Esophagus muscularis mucosa (tissue), 4 donors: ENCODE data around the gene RANBP3. TPM values are rescaled to one million over a fixed set of nuclear protein-coding genes. Genes with fewer than 3 reads are reported as not detected.
"Not testable (repeated sequence)": the region's sequence is repeated elsewhere in the genome, so short reads cannot be mapped to it uniquely, and the experiment has no call there.

Source experiments
- DNase-seq: peaks from one replicate; pipeline ENCODE4 v3.0.0-alpha.2; 2017; ENCODE audit errors: extremely low spot score
- H3K27ac ChIP-seq, 4 donors: fragments of 200-600 bp; sonication (generic); replicated peaks in 1 of 4; 1 replicate in 3 of 4; 2 replicates in 1 of 4; pipeline ENCODE4 v1.5.1; 2016 to 2019; ENCODE audit warnings: mild to moderate bottlenecking in 1 of 4
- H3K27me3 ChIP-seq, 4 donors: fragments of 200-600 bp; sonication (generic); one replicate each; pipeline versions ENCODE4 v1.5.1 to v1.6.0; 2016 to 2019
- H3K36me3 ChIP-seq, 4 donors: fragments of 200-600 bp; sonication (generic); one replicate each; pipeline ENCODE4 v1.5.1; 2016 to 2019
- H3K4me1 ChIP-seq, 4 donors: fragments of 200-600 bp; sonication (generic); one replicate each; pipeline ENCODE4 v1.5.1; 2016 to 2019
- H3K4me3 ChIP-seq, 4 donors: fragments of 200-600 bp; sonication (generic); 1 replicate in 2 of 4; 2 replicates in 2 of 4; pipeline ENCODE4 v1.5.1; 2016 to 2019; ENCODE audit warnings: mild to moderate bottlenecking in 4 of 4, moderate library complexity in 1 of 4
- H3K9me3 ChIP-seq, 4 donors: fragments of 200-600 bp; sonication (generic); 1 replicate in 3 of 4; 2 replicates in 1 of 4; pipeline ENCODE4 v1.5.1; 2016 to 2019
- EP300 ChIP-seq: sonication (generic); formaldehyde crosslinking; IDR thresholded peaks from one replicate; pipeline ENCODE4 v1.6.1; 2017; ENCODE audit warnings: antibody characterized with exemption
- POLR2A ChIP-seq: fragments of 450-650 bp; IDR thresholded peaks from one replicate; pipeline ENCODE4 v1.6.1; 2017; ENCODE audit warnings: antibody characterized with exemption, moderate library complexity, mild to moderate bottlenecking, low read depth
- POLR2AphosphoS5 ChIP-seq, 2 donors: sonication (generic); formaldehyde crosslinking; IDR thresholded peaks; one replicate each; pipeline ENCODE4 v1.6.1; 2017; ENCODE audit warnings: antibody characterized with exemption in 2 of 2
- WGBS: methylation state at CpG from one replicate; pipeline ENCODE4 v1.1.5; 2018; 5-methylcytosine and 5-hydroxymethylcytosine counted together
- intact Hi-C: fragments of 100-400 bp; cut with DNase I; formaldehyde crosslinking; loops from one replicate; pipeline ENCODE4 v1.15.1; 2023
- total RNA-seq, 4 donors: library from RNA; depleted of rRNA; stranded (reverse); fragments of >200 nt; gene quantifications; one replicate each; pipeline versions ENCODE4 v1.1.0 to v1.2.1, GENCODE V29; 2016
- TF ChIP-seq, protein P1 (sequence below), 3 experiments: fragments of 200-600 bp in 2 of 3; fragments of 450-650 bp in 1 of 3; sonication (generic) in 2 of 3; IDR thresholded peaks; one replicate each; pipeline ENCODE4 v1.5.1; 2017 to 2019; ENCODE audit warnings: antibody characterized with exemption in 3 of 3, mild to moderate bottlenecking in 2 of 3, moderate library complexity in 1 of 3

The RANBP3 gene
- total RNA-seq, 4 donors from 2014 or later = 92.2 to 127 (median 102) TPM

DNA sequence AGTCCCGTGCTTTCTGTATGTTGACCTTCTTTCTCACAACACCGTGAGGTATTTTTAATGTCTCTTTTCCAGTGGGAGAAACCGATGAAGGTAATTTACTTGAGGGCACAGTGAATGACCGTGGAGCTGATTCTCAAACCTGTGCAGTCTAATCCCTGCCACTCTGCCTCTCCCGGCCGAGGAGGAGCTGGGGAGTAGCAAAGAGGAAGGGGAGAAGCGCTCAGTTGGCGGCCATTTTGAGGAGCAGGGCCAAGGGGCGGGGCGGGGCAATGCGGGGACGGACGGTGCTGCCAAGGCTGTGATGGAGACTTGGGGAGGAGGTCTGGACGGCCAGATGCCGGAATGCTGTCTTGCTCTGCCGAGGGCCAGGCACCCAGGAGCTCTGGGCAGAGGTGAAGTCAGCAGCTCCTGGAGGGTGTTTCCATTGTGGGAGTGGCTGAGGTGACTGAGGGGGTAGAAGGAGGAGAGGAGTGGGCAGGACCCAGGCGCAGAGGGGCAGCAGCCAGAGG, 12.4 kb upstream of the RANBP3 start:
- H3K9me3 ChIP-seq = no peaks in the 10 kb centered on the region
- intact Hi-C loops = no loop called here
- peaks cover 0 to 3% (median 0%) of the 10 kb centered on the region in 4 donors for H3K27me3 ChIP-seq
- no peak for DNase-seq
- H3K4me3 ChIP-seq = peak overlapping the region in 1 of 4 donors; percentile 20
- TF ChIP-seq EP300 (no peak), POLR2AphosphoS5 (IDR thresholded peaks at IDR 0.05) (no peak), POLR2A (no peak)
- TF ChIP-seq, protein P1, sequence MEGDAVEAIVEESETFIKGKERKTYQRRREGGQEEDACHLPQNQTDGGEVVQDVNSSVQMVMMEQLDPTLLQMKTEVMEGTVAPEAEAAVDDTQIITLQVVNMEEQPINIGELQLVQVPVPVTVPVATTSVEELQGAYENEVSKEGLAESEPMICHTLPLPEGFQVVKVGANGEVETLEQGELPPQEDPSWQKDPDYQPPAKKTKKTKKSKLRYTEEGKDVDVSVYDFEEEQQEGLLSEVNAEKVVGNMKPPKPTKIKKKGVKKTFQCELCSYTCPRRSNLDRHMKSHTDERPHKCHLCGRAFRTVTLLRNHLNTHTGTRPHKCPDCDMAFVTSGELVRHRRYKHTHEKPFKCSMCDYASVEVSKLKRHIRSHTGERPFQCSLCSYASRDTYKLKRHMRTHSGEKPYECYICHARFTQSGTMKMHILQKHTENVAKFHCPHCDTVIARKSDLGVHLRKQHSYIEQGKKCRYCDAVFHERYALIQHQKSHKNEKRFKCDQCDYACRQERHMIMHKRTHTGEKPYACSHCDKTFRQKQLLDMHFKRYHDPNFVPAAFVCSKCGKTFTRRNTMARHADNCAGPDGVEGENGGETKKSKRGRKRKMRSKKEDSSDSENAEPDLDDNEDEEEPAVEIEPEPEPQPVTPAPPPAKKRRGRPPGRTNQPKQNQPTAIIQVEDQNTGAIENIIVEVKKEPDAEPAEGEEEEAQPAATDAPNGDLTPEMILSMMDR (IDR thresholded peaks at IDR 0.05) = no peak
- peaks cover 26 to 53% (median 39%) of the 10 kb centered on the region in 4 donors for H3K4me1 ChIP-seq
- H3K36me3 ChIP-seq = peaks cover 0 to 30% (median 9%) of the 10 kb centered on the region in 4 donors
- 68% methylated on average over 17 of the region's 17 CpGs for WGBS
- H3K27ac ChIP-seq = peak overlapping the region in 1 of 4 donors; percentile 33

DNA sequence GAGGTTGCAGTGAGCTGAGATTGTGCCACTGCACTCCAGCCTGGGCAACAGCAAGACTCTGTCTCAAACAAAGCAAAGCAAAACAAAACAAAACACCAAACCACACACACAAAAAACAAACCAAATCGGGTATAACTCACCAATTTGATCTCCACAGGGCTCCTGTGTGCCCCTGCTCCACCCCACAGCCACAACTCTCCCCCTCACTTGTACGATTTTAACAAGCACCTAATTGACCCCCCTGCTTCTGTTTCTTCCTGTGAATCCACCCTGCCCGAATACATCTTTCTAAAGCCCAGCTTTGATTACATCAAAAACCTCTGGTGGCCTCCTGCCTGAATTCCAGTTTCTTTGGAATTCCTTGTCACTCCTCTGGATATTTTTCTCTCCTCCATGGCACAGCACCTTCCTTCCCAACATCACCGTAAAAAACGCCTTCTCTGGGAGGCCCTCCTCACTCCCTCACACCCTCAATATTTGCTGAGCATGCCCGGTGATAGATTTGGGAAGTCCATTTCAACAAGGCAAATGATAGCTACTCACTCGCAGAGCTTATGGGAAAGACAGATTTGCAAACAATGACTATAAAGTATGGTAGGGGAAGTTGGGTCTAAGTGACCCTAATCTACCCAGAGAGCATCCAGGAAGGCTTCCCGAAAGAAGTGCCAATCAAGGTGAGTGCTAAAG, 11.6 kb upstream of the RANBP3 start:
- intact Hi-C loops = loop anchor here (5.0 kb wide), 1 partner anchor 138 kb away; no protein-coding TSS in a partner anchor
- DNase-seq = no peak
- Histone ChIP-seq H3K27me3 (peaks cover 0 to 3% (median 0%) of the 10 kb centered on the region in 4 donors), H3K27ac (no peak overlapping the region), H3K4me3 (no peak overlapping the region), H3K9me3 (no peaks in the 10 kb centered on the region), H3K36me3 (peaks cover 0 to 22% (median 3%) of the 10 kb centered on the region in 4 donors), H3K4me1 (peaks cover 26 to 47% (median 36%) of the 10 kb centered on the region in 4 donors)
- WGBS = 68% methylated on average over 8 of the region's 8 CpGs
- TF ChIP-seq POLR2AphosphoS5 (IDR thresholded peaks at IDR 0.05) (no peak), POLR2A (no peak), EP300 (no peak)
- TF ChIP-seq, protein P1 (IDR thresholded peaks at IDR 0.05) = no peak

DNA sequence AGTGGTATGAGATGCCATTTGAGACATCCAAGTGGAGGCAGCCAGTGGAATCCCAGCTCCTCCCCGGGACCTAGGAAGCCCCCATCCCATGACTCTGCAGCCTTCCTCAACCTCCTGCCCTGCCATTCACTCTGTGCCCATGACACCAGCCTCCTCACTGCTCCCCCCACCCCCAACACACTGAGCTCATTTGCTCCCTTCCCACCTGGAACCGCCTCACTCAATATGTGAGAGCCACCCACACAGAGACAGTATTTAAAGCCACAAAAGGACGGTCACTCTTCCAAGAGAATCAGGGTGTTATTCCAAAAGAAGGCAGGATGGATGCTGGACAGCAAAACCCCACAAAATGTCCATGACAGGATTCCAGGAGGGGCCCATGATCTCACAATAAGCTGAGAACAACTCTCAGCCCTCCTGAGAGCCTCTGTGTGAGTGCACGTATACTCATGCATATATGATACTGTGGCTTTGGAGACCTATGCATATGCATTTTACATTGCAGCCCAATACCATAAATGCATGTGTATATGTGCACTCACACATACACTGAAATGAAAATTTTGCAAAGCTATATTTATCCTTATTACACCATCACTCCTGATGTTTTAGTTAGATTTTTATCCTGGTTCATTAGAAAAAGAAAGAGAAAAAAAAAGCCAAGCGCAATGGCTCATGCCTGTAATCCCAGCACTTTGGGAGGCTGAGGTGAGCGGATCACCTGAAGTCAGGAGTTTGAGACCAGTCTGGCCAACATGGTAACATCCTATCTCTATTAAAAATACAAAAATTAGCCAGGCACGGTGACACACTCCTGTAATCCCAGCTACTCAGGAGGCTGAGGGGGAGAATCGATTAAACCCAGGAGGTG, 10.8 kb upstream of the RANBP3 start:
- DNase-seq = no peak
- peaks cover 18 to 39% (median 28%) of the 10 kb centered on the region in 4 donors for H3K4me1 ChIP-seq
- TF ChIP-seq, protein P1 (IDR thresholded peaks at IDR 0.05) = no peak
- no peak for TF ChIP-seq EP300
- TF ChIP-seq POLR2A = no peak
- TF ChIP-seq POLR2AphosphoS5 (IDR thresholded peaks at IDR 0.05) = no peak
- no peaks in the 10 kb centered on the region for H3K9me3 ChIP-seq
- H3K27me3 ChIP-seq = peaks cover 0 to under 1% (median 0%) of the 10 kb centered on the region in 4 donors
- H3K36me3 ChIP-seq = peaks cover 0 to 15% (median 2%) of the 10 kb centered on the region in 4 donors
- WGBS = 78% methylated on average over 8 of the region's 8 CpGs
- H3K4me3 ChIP-seq = no peak overlapping the region
- no peak overlapping the region for H3K27ac ChIP-seq
- intact Hi-C loops = loop anchor here (5.0 kb wide), 1 partner anchor 139 kb away; no protein-coding TSS in a partner anchor

DNA sequence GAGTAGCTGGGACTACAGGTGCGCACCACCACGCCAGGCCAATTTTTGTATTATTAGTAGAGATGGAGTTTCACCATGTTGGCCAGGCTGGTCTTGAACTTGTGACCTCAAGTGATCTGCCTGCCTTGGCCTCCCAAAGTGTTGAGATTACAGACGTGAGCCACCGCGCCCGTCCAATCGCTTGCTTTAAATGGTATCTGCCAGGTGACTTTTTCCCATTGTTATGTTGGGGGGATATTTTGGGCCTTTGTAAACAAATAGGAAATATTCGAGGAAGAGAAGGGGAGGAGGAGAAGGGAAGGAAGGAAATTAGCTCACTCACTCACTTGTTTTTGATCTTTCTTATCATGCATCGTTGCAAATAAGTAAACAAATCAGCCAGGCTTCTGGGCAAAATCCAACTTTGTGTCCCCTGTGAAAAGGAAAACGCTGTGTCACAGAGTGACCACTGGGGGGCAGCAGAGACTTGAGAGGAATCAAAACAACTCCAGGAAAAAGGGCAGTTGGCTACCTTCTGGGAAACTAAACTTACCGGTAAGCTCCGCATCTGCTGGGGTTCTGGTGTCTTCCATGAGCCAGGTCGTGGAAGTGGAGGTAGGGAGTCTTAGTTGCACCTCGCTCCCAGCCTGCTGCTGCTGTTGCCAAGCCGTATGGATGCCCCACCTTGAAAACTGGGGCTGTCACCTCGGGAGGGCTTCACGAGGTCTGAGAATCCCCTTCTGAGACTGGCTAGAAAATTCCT, 9.3 kb upstream of the RANBP3 start:
- H3K4me3 ChIP-seq = peak overlapping the region; percentile 40 to 58 (median 47)
- peaks cover 0 to 12% (median 0%) of the 10 kb centered on the region in 4 donors for H3K36me3 ChIP-seq
- WGBS = 27% methylated on average over 16 of the region's 17 CpGs
- peak overlapping the region in 2 of 4 donors; percentile 40 to 52 for H3K27ac ChIP-seq
- TF ChIP-seq EP300 = no peak
- TF ChIP-seq POLR2AphosphoS5 (IDR thresholded peaks at IDR 0.05) = peak in 1 of 2 donors; percentile 46
- TF ChIP-seq, protein P1 (IDR thresholded peaks at IDR 0.05) = peak in 2 of 3 experiments; percentile 95 to 96
- H3K9me3 ChIP-seq = no peaks in the 10 kb centered on the region
- DNase-seq = no peak
- no peaks in the 10 kb centered on the region for H3K27me3 ChIP-seq
- peaks cover 9 to 27% (median 16%) of the 10 kb centered on the region in 4 donors for H3K4me1 ChIP-seq
- intact Hi-C loops = loop anchor here (2.0 to 5.0 kb wide), 2 partner anchors 36 to 140 kb away; no protein-coding TSS in a partner anchor

DNA sequence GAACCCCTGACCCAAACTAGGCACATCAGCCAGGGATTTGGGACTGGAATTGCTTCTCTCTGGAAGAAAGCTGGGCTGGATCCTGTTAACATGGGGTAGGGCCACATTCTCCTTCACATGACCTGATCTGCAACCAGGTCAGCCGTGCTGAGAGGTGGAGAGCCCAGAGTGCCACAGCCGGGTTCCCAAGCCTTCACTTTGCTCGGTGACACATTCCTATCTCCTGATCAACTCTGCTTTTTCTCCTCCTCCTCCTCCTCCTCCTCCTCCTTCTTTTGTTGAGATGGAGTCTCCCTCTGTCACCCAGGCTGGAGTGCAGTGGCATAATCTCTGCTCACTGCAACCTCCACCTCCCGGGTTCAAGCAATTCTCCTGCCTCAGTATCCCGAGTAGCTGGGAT, 7.9 kb upstream of the RANBP3 start:
- intact Hi-C loops = loop anchor here (2.0 to 5.0 kb wide), 2 partner anchors 37 to 141 kb away; no protein-coding TSS in a partner anchor
- not testable (repeated sequence) for H3K4me3 ChIP-seq, DNase-seq, H3K36me3 ChIP-seq, H3K9me3 ChIP-seq, H3K27me3 ChIP-seq, H3K27ac ChIP-seq
- 87% methylated on average over 5 of the region's 5 CpGs for WGBS
- peaks cover 9 to 27% (median 16%) of the 10 kb centered on the region in 4 donors for H3K4me1 ChIP-seq
